HEK293 (cell line): Measurements from ENCODE around the gene MLLT1.

Experiments
- HOXA7 ChIP-seq: sonication (generic); formaldehyde crosslinking; IDR thresholded peaks from 2 replicates; pipeline ENCODE4 v1.8.1; 2022; ENCODE audit warnings: missing genetic modification reagents, borderline replicate concordance
- MYNN ChIP-seq: fragments of 450-650 bp; formaldehyde crosslinking; IDR thresholded peaks from 2 replicates; pipeline ENCODE4 v1.5.1; 2016; ENCODE audit warnings: missing biosample characterization, missing genetic modification characterization, borderline replicate concordance
- ZBTB7A ChIP-seq: fragments of 450-650 bp; formaldehyde crosslinking; IDR thresholded peaks from 2 replicates; pipeline ENCODE4 v1.5.1; 2016; ENCODE audit warnings: low read depth, missing biosample characterization, missing genetic modification characterization
- ZFP3 ChIP-seq: fragments of 450-650 bp; formaldehyde crosslinking; IDR thresholded peaks from 2 replicates; pipeline ENCODE4 v1.5.1; 2016; ENCODE audit warnings: low read depth, missing biosample characterization, missing genetic modification characterization
- ZNF10 ChIP-seq: fragments of 450-650 bp; formaldehyde crosslinking; IDR thresholded peaks from 2 replicates; pipeline ENCODE4 v1.5.1; 2017; ENCODE audit warnings: missing biosample characterization, missing genetic modification characterization
- ZNF132 ChIP-seq: fragments of 450-650 bp; formaldehyde crosslinking; IDR thresholded peaks from 2 replicates; pipeline ENCODE4 v1.5.1; 2017; ENCODE audit warnings: missing biosample characterization, missing genetic modification characterization, borderline replicate concordance
- ZNF274 ChIP-seq, 2 experiments: fragments of 200-500 bp in 1 of 2; fragments of 450-650 bp in 1 of 2; sonication (Bioruptor generic) in 1 of 2; formaldehyde crosslinking in 1 of 2; IDR thresholded peaks; 2 replicates each; pipeline versions ENCODE4 v1.5.1 to v1.6.1; 2014 to 2016; ENCODE audit warnings: borderline replicate concordance in 1 of 2, inconsistent platforms in 1 of 2, low read length in 1 of 2, missing biosample characterization in 1 of 2, missing genetic modification characterization in 1 of 2
- ZNF544 ChIP-seq: fragments of 450-650 bp; formaldehyde crosslinking; IDR thresholded peaks from 2 replicates; pipeline ENCODE4 v1.5.0; 2017; ENCODE audit warnings: missing biosample characterization, missing genetic modification characterization
- ZNF707 ChIP-seq: fragments of 450-650 bp; formaldehyde crosslinking; IDR thresholded peaks from 2 replicates; pipeline ENCODE4 v1.5.1; 2016; ENCODE audit warnings: missing biosample characterization, missing genetic modification characterization
- TF ChIP-seq, protein P1 (sequence below): fragments of 450-650 bp; formaldehyde crosslinking; IDR thresholded peaks from 2 replicates; pipeline ENCODE4 v1.5.1; 2016; ENCODE audit warnings: missing biosample characterization, missing genetic modification characterization
- TF ChIP-seq, protein P2 (sequence below): fragments of 450-650 bp; formaldehyde crosslinking; IDR thresholded peaks from 2 replicates; pipeline ENCODE4 v1.5.0; 2017; ENCODE audit warnings: missing biosample characterization, missing genetic modification characterization, borderline replicate concordance
- TF ChIP-seq, protein P3 (sequence below): fragments of 450-650 bp; formaldehyde crosslinking; optimal IDR thresholded peaks from 2 replicates; pipeline ENCODE3; 2016; ENCODE audit warnings: missing biosample characterization, mild to moderate bottlenecking, missing genetic modification characterization
- TF ChIP-seq, protein P4 (sequence below): fragments of 450-650 bp; formaldehyde crosslinking; IDR thresholded peaks from 2 replicates; pipeline ENCODE4 v1.5.1; 2016; ENCODE audit warnings: missing biosample characterization, missing genetic modification characterization
- TF ChIP-seq, protein P5 (sequence below): fragments of 450-650 bp; formaldehyde crosslinking; IDR thresholded peaks from 2 replicates; pipeline ENCODE4 v1.5.1; 2016; ENCODE audit warnings: missing biosample characterization, missing genetic modification characterization

DNA sequence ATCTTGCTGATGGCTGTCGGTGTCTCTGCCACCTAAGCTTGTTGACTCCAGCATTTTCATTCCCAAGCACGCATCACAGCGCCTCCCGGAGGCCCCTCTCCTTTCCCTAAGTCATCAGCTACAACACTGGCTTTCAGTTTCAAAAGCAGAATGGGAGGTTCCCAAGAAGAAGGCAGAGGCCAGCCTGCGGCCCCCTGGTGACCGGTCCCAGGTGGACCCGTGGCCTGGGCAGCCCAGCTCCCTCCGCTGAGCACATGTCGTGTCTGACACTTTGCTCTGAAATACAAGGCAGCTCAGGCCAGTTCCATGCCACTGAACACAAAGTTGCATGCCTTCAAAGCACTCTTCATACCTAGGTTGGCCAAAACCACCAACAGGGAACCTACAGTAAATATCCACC is 8.5 kb downstream of the MLLT1 start:
- TF ChIP-seq, protein P1, sequence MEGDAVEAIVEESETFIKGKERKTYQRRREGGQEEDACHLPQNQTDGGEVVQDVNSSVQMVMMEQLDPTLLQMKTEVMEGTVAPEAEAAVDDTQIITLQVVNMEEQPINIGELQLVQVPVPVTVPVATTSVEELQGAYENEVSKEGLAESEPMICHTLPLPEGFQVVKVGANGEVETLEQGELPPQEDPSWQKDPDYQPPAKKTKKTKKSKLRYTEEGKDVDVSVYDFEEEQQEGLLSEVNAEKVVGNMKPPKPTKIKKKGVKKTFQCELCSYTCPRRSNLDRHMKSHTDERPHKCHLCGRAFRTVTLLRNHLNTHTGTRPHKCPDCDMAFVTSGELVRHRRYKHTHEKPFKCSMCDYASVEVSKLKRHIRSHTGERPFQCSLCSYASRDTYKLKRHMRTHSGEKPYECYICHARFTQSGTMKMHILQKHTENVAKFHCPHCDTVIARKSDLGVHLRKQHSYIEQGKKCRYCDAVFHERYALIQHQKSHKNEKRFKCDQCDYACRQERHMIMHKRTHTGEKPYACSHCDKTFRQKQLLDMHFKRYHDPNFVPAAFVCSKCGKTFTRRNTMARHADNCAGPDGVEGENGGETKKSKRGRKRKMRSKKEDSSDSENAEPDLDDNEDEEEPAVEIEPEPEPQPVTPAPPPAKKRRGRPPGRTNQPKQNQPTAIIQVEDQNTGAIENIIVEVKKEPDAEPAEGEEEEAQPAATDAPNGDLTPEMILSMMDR (tag by site-specific recombination): no peak
- TF ChIP-seq ZNF274 (IDR thresholded peaks at IDR 0.05; ENCODE audit: low read length) (no peak), ZNF274 (tag by site-specific recombination; IDR thresholded peaks at IDR 0.05; ENCODE audit: borderline replicate concordance) (no peak), ZNF10 (tag by site-specific recombination) (no peak), ZBTB7A (tag by site-specific recombination) (no peak), ZNF707 (no peak), ZNF132 (no peak), MYNN (tag by site-specific recombination) (no peak), ZNF544 (no peak), ZFP3 (tag by site-specific recombination) (no peak), HOXA7 (CRISPR knock-in tag) (no peak)
- TF ChIP-seq, protein P2, sequence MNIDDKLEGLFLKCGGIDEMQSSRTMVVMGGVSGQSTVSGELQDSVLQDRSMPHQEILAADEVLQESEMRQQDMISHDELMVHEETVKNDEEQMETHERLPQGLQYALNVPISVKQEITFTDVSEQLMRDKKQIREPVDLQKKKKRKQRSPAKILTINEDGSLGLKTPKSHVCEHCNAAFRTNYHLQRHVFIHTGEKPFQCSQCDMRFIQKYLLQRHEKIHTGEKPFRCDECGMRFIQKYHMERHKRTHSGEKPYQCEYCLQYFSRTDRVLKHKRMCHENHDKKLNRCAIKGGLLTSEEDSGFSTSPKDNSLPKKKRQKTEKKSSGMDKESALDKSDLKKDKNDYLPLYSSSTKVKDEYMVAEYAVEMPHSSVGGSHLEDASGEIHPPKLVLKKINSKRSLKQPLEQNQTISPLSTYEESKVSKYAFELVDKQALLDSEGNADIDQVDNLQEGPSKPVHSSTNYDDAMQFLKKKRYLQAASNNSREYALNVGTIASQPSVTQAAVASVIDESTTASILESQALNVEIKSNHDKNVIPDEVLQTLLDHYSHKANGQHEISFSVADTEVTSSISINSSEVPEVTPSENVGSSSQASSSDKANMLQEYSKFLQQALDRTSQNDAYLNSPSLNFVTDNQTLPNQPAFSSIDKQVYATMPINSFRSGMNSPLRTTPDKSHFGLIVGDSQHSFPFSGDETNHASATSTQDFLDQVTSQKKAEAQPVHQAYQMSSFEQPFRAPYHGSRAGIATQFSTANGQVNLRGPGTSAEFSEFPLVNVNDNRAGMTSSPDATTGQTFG (tag by site-specific recombination): no peak
- TF ChIP-seq, protein P3, sequence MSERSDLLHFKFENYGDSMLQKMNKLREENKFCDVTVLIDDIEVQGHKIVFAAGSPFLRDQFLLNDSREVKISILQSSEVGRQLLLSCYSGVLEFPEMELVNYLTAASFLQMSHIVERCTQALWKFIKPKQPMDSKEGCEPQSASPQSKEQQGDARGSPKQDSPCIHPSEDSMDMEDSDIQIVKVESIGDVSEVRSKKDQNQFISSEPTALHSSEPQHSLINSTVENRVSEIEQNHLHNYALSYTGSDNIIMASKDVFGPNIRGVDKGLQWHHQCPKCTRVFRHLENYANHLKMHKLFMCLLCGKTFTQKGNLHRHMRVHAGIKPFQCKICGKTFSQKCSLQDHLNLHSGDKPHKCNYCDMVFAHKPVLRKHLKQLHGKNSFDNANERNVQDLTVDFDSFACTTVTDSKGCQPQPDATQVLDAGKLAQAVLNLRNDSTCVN (tag by site-specific recombination): no peak
- TF ChIP-seq, protein P4, sequence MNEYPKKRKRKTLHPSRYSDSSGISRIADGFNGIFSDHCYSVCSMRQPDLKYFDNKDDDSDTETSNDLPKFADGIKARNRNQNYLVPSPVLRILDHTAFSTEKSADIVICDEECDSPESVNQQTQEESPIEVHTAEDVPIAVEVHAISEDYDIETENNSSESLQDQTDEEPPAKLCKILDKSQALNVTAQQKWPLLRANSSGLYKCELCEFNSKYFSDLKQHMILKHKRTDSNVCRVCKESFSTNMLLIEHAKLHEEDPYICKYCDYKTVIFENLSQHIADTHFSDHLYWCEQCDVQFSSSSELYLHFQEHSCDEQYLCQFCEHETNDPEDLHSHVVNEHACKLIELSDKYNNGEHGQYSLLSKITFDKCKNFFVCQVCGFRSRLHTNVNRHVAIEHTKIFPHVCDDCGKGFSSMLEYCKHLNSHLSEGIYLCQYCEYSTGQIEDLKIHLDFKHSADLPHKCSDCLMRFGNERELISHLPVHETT: no peak
- TF ChIP-seq, protein P5, sequence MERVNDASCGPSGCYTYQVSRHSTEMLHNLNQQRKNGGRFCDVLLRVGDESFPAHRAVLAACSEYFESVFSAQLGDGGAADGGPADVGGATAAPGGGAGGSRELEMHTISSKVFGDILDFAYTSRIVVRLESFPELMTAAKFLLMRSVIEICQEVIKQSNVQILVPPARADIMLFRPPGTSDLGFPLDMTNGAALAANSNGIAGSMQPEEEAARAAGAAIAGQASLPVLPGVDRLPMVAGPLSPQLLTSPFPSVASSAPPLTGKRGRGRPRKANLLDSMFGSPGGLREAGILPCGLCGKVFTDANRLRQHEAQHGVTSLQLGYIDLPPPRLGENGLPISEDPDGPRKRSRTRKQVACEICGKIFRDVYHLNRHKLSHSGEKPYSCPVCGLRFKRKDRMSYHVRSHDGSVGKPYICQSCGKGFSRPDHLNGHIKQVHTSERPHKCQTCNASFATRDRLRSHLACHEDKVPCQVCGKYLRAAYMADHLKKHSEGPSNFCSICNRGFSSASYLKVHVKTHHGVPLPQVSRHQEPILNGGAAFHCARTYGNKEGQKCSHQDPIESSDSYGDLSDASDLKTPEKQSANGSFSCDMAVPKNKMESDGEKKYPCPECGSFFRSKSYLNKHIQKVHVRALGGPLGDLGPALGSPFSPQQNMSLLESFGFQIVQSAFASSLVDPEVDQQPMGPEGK: no peak
